Caco-2 (cell line): ENCODE data around the gene MRM1. TPM values are rescaled to one million over a fixed set of nuclear protein-coding genes. Genes with fewer than 3 reads are reported as not detected.

Experiments
- BruUV-seq: library from RNA; stranded (reverse); fragments of 400-500 nt; replicated peaks from 2 replicates; lab custom pipeline; 2021; lab: Mats Ljungman, UMichigan
- CTCF ChIA-PET: fragments of 300-600 bp; sonication (Branson Sonifier 250); formaldehyde crosslinking; loops from one replicate; lab custom pipeline; 2022; ENCODE audit warnings: antibody characterized with exemption; lab: Charles Lee
- POLR2A ChIA-PET: fragments of 300-600 bp; sonication (Branson Sonifier 250); formaldehyde crosslinking; loops from one replicate; lab custom pipeline; 2022; ENCODE audit warnings: antibody characterized with exemption; lab: Charles Lee
- DNase-seq, 2 experiments: peaks; one replicate each; pipeline versions ENCODE4 v3.0.0 to v3.0.0-alpha.2; 2020 to 2022
- H3K27me3 ChIP-seq: replicated peaks from 2 replicates; pipeline ENCODE4 v1.6.0; 2011; ENCODE audit warnings: low read length; ENCODE audit not compliant: control insufficient read depth, insufficient read depth
- H3K36me3 ChIP-seq: 2 replicates; pipeline ENCODE4 v1.5.1; 2011; ENCODE audit warnings: low read length; ENCODE audit not compliant: control insufficient read depth, insufficient read depth
- H3K4me1 ChIP-seq: fragments of 250-450 bp; sonication (Bioruptor Pico); 2 replicates; pipeline ENCODE4 v1.5.1; 2020; ENCODE audit warnings: mild to moderate bottlenecking
- H3K4me3 ChIP-seq: 2 replicates; pipeline ENCODE4 v1.5.1; 2011; ENCODE audit warnings: low read depth, mild to moderate bottlenecking, control low read depth, low read length
- H3K9me3 ChIP-seq: fragments of 250-450 bp; sonication (Bioruptor Pico); 2 replicates; pipeline ENCODE4 v1.5.1; 2020; ENCODE audit warnings: mild to moderate bottlenecking, moderate library complexity
- H3K27ac Mint-ChIP-seq: one replicate; pipeline ENCODE4 v1.8.0; 2022; ENCODE audit warnings: mixed read lengths; ENCODE audit not compliant: unreplicated experiment
- H3K27me3 Mint-ChIP-seq: one replicate; pipeline ENCODE4 v1.8.0; 2022; ENCODE audit warnings: mixed read lengths; ENCODE audit not compliant: insufficient read depth, unreplicated experiment
- H3K36me3 Mint-ChIP-seq: one replicate; pipeline ENCODE4 v1.8.0; 2022; ENCODE audit warnings: mild to moderate bottlenecking, mixed read lengths; ENCODE audit not compliant: insufficient read depth, unreplicated experiment
- H3K4me1 Mint-ChIP-seq: one replicate; pipeline ENCODE4 v1.8.0; 2022; ENCODE audit warnings: low read depth, mixed read lengths; ENCODE audit not compliant: unreplicated experiment
- H3K4me3 Mint-ChIP-seq: one replicate; pipeline ENCODE4 v1.8.0; 2022; ENCODE audit warnings: mild to moderate bottlenecking, moderate library complexity, mixed read lengths; ENCODE audit not compliant: unreplicated experiment
- H3K9me3 Mint-ChIP-seq: one replicate; pipeline ENCODE4 v1.8.0; 2022; ENCODE audit warnings: mixed read lengths; ENCODE audit not compliant: unreplicated experiment
- intact Hi-C: fragments of 100-400 bp; cut with micrococcal nuclease; formaldehyde crosslinking; loops from one replicate; pipeline ENCODE4 v1.10.0; 2022; ENCODE audit not compliant: unreplicated experiment
- total RNA-seq: library from RNA; stranded (reverse); gene quantifications from 2 replicates; pipeline ENCODE4 v1.2.3, GENCODE V29; 2022
- TF ChIP-seq, protein P1 (sequence below), 2 experiments: fragments of 200-600 bp in 1 of 2; IDR thresholded peaks; 1 replicate in 1 of 2; 2 replicates in 1 of 2; pipeline versions ENCODE4 v1.5.1 to v1.8.0; 2011 to 2022; ENCODE audit warnings: antibody characterized with exemption in 1 of 2, control low read depth in 1 of 2, inconsistent platforms in 1 of 2, low read depth in 1 of 2, low read length in 1 of 2, mild to moderate bottlenecking in 1 of 2, moderate library complexity in 1 of 2; ENCODE audit not compliant: insufficient read depth in 1 of 2, severe bottlenecking in 1 of 2, unreplicated experiment in 1 of 2

Gene MRM1
- total RNA-seq, 1 experiment from 2014 or later: 9.3 TPM

DNA sequence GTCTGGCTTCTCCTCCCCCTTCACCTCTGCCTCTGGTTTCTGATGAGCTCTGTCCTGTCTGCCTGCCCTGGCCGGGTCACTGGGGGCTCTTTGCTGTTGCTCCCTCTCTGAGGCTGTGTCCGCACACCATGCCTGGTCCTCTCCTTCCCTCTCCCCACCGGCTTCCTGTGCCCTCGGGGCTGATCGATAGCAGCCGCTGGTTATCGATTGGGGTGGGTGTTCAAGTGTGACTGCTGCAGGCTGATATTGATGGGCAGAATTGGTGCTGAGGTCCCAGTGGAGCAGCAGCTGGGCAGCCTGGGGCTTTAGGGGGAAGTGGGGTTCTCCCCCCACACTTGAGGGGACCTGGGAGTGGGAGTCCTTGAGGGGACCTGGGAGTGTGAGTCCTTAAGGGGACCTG lies 16.4 kb downstream of the MRM1 start:
- Mint-ChIP-seq H3K36me3 (peaks cover 4% of the 10 kb centered on the region), H3K9me3 (no peaks in the 10 kb centered on the region), H3K4me3 (no peak overlapping the region), H3K27me3 (peaks cover 15% of the 10 kb centered on the region), H3K4me1 (no peaks in the 10 kb centered on the region), H3K27ac (peak overlapping the region; percentile 7)
- H3K36me3 ChIP-seq: no peaks in the 10 kb centered on the region
- H3K27me3 ChIP-seq: no peaks in the 10 kb centered on the region; the same call in 1 of the 2 replicates
- no peak for DNase-seq
- CTCF ChIA-PET: no interaction called here
- no peak overlapping the region for H3K4me3 ChIP-seq
- intact Hi-C loops: no loop called here
- no TSS peak for BruUV-seq
- H3K9me3 ChIP-seq: no peaks in the 10 kb centered on the region
- no peaks in the 10 kb centered on the region for H3K4me1 ChIP-seq
- TF ChIP-seq, protein P1, sequence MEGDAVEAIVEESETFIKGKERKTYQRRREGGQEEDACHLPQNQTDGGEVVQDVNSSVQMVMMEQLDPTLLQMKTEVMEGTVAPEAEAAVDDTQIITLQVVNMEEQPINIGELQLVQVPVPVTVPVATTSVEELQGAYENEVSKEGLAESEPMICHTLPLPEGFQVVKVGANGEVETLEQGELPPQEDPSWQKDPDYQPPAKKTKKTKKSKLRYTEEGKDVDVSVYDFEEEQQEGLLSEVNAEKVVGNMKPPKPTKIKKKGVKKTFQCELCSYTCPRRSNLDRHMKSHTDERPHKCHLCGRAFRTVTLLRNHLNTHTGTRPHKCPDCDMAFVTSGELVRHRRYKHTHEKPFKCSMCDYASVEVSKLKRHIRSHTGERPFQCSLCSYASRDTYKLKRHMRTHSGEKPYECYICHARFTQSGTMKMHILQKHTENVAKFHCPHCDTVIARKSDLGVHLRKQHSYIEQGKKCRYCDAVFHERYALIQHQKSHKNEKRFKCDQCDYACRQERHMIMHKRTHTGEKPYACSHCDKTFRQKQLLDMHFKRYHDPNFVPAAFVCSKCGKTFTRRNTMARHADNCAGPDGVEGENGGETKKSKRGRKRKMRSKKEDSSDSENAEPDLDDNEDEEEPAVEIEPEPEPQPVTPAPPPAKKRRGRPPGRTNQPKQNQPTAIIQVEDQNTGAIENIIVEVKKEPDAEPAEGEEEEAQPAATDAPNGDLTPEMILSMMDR (IDR thresholded peaks at IDR 0.05; ENCODE audit: insufficient read depth in 1 of 2, low read depth in 1 of 2, low read length in 1 of 2, severe bottlenecking in 1 of 2, unreplicated experiment in 1 of 2): no peak
- POLR2A ChIA-PET: no interaction called here

DNA sequence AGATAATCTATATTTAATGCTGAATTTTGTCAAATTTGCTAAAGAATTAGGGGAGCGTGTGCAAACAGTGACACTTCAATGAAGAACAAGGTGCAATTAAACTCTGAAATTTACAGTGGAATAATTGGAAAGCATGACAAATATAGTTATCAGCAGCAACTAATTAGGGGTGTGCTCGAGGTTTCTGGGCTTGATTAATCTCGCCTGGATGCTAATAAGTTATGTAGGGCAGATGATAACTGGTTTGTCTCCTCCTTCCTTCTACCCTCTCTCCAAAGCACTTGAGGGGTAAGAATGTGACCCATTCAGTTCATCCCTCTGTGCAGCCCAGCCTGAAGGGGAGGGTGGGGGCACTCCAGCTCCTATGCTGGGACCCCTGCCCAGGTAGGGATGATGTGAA lies 21.9 kb downstream of the MRM1 start:
- H3K4me3 Mint-ChIP-seq: no peak overlapping the region
- H3K36me3 Mint-ChIP-seq: peaks cover 3% of the 10 kb centered on the region
- BruUV-seq: no TSS peak
- Histone ChIP-seq H3K9me3 (no peaks in the 10 kb centered on the region), H3K36me3 (no peaks in the 10 kb centered on the region), H3K27me3 (no peaks in the 10 kb centered on the region; the same call in 1 of the 2 replicates), H3K4me1 (no peaks in the 10 kb centered on the region), H3K4me3 (no peak overlapping the region)
- intact Hi-C loops: no loop called here
- H3K27ac Mint-ChIP-seq: no peak overlapping the region
- ChIA-PET POLR2A (no interaction called here), CTCF (interaction anchor here (2.0 kb wide), 1 partner anchor 20 kb away, joined by 7 read pairs; no protein-coding TSS in a partner anchor)
- H3K4me1 Mint-ChIP-seq: no peaks in the 10 kb centered on the region
- H3K27me3 Mint-ChIP-seq: peaks cover 15% of the 10 kb centered on the region
- TF ChIP-seq, protein P1 (IDR thresholded peaks at IDR 0.05; ENCODE audit: insufficient read depth in 1 of 2, low read depth in 1 of 2, low read length in 1 of 2, severe bottlenecking in 1 of 2, unreplicated experiment in 1 of 2): no peak
- no peak for DNase-seq
- H3K9me3 Mint-ChIP-seq: no peaks in the 10 kb centered on the region

DNA sequence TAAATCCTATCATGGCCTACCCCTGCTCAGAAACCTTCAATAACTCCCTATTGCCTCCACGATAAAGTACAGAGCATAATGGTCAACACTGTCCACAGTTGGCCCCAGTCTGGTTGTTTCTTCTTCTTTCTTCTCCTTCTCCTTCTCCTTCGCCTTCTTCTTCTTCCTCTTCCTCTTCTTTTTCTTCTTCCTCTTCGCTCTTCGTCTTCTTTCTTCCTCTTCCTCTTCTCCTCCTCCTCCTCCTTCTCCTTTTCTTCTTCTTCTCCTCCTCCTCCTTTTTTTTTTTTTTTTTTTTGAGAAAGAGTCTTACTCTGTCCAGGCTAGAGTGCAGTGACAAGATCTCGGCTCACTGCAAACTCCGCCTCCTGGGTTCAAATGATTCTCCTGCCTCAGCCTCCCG lies 23.8 kb downstream of the MRM1 start:
- Mint-ChIP-seq H3K27ac (no peak overlapping the region), H3K27me3 (peaks cover 13% of the 10 kb centered on the region), H3K9me3 (no peaks in the 10 kb centered on the region), H3K4me3 (no peak overlapping the region), H3K36me3 (no peaks in the 10 kb centered on the region), H3K4me1 (no peaks in the 10 kb centered on the region)
- no peak for DNase-seq
- no peaks in the 10 kb centered on the region for H3K4me1 ChIP-seq
- no peaks in the 10 kb centered on the region; the same call in 1 of the 2 replicates for H3K27me3 ChIP-seq
- intact Hi-C loops: loop anchor here (5.0 kb wide), 1 partner anchor 312 kb away; the partner anchor contains the start of gene LHX1
- no peaks in the 10 kb centered on the region for H3K9me3 ChIP-seq
- H3K36me3 ChIP-seq: no peaks in the 10 kb centered on the region
- TF ChIP-seq, protein P1 (IDR thresholded peaks at IDR 0.05; ENCODE audit: insufficient read depth in 1 of 2, low read depth in 1 of 2, low read length in 1 of 2, severe bottlenecking in 1 of 2, unreplicated experiment in 1 of 2): no peak
- ChIA-PET POLR2A (no interaction called here), CTCF (interaction anchor here (0.9 to 2.0 kb wide), 2 partner anchors 22 kb away, joined by 6 to 7 read pairs; no protein-coding TSS in a partner anchor)
- H3K4me3 ChIP-seq: no peak overlapping the region
- BruUV-seq: no TSS peak
